ENCODE data around the gene KIAA0586. TPM values are rescaled to one million over a fixed set of nuclear protein-coding genes. Genes with fewer than 3 reads are reported as not detected.

KIAA0586 gene
- 10 to 100 TPM in 1 of 4 donors, 1 to 10 TPM in 3; 5.0 to 14.2 (median 8.3) TPM for total RNA-seq
- 1 to 10 TPM; 2.5 to 6.2 (median 2.6) TPM for polyA plus RNA-seq
- long read RNA-seq, donor 1, partial matches to known transcripts: 1 of 2 reads
- long read RNA-seq, donor 1, other reads (novel, unspliced or antisense): 1 of 2 reads
- long read RNA-seq, donor 2, partial matches to known transcripts: 3 of 4 reads
- long read RNA-seq, donor 2, other reads (novel, unspliced or antisense): 1 of 4 reads

- Histone ChIP-seq H3K4me3 (peak within 1 kb of the TSS; percentile 88), H3K27me3 (ENCODE audit: insufficient read depth in 3 of 3, low read length in 2 of 3) (no peaks in the 10 kb centered on the region), H3K27ac (peak within 1 kb of the TSS; percentile 98), H3K36me3 (ENCODE audit: insufficient read depth in 1 of 2, low read depth in 1 of 2) (peaks cover 0 to 54% of the 10 kb centered on the region in 2 donors), H3K4me1 (peaks cover 23% of the 10 kb centered on the region), H3K9me3 (no peaks in the 10 kb centered on the region)
- DNase-seq (peak; percentile 97 to 98), ATAC-seq (peak; percentile 97 to 99 (median 98))
- WGBS, 3 donors: 0 to 1% (median 0%) methylated on average over 33 of the region's 33 CpGs
- intact Hi-C loops (cut with DNase I): loop anchor here in 1 of 2 donors (2.0 kb wide), 1 partner anchor 129 kb away; the partner anchor contains the start of gene ARID4A
- TF ChIP-seq CTCF (IDR thresholded peaks at IDR 0.05): no peak
Measured at GRCh38 chr14:58427281-58428117, at the start of gene KIAA0586, which contains the start of gene TIMM9. Gene KIAA0586, plus strand, starts transcription at chr14:58427719. Its CDS starts 546 bp downstream, at chr14:58428265. Gene TIMM9, minus strand, starts transcription at chr14:58427531. Its CDS starts 15,586 bp downstream, at chr14:58411945.

- Histone ChIP-seq H3K36me3 (ENCODE audit: insufficient read depth in 1 of 2, low read depth in 1 of 2) (no peaks in the 10 kb centered on the region), H3K27ac (no peak overlapping the region), H3K4me3 (no peak overlapping the region), H3K4me1 (no peaks in the 10 kb centered on the region), H3K27me3 (ENCODE audit: insufficient read depth in 3 of 3, low read length in 2 of 3) (no peaks in the 10 kb centered on the region), H3K9me3 (no peaks in the 10 kb centered on the region)
- DNase-seq (no peak), ATAC-seq (no peak)
- no peak for TF ChIP-seq CTCF (IDR thresholded peaks at IDR 0.05)
- intact Hi-C loops (cut with DNase I): no loop called here
- WGBS, 3 donors: 84 to 90% (median 85%) methylated on average over 2 of the region's 2 CpGs
Measured at GRCh38 chr14:58390830-58391229, 36.7 kb upstream of the KIAA0586 start.

GRCh38 chr14:58395562-58395811 lies 32.0 kb upstream of the KIAA0586 start:
- WGBS, 3 donors: 11 to 20% (median 15%) methylated on average over 9 to 10 of the region's 10 CpGs
- H3K9me3 ChIP-seq: no peaks in the 10 kb centered on the region
- no peak for TF ChIP-seq CTCF (IDR thresholded peaks at IDR 0.05)
- no peaks in the 10 kb centered on the region for H3K36me3 ChIP-seq (ENCODE audit: insufficient read depth in 1 of 2, low read depth in 1 of 2)
- no peak overlapping the region for H3K27ac ChIP-seq
- DNase-seq (no peak), ATAC-seq (no peak)
- intact Hi-C loops (cut with DNase I): no loop called here
- peak overlapping the region; percentile 73 for H3K4me3 ChIP-seq
- no peaks in the 10 kb centered on the region for H3K27me3 ChIP-seq (ENCODE audit: insufficient read depth in 3 of 3, low read length in 2 of 3)
- no peaks in the 10 kb centered on the region for H3K4me1 ChIP-seq

- no peak within 1 kb of the TSS for H3K27ac ChIP-seq
- 11 to 18% (median 11%) methylated on average over 43 to 86 of the region's 86 CpGs for WGBS, 3 donors
- no peaks in the 10 kb centered on the region for H3K27me3 ChIP-seq (ENCODE audit: insufficient read depth in 3 of 3, low read length in 2 of 3)
- H3K36me3 ChIP-seq (ENCODE audit: insufficient read depth in 1 of 2, low read depth in 1 of 2): no peaks in the 10 kb centered on the region
- ATAC-seq (peak; percentile 81 to 94 (median 91)), DNase-seq (peak; percentile 77 to 83)
- peak within 1 kb of the TSS; percentile 73 for H3K4me3 ChIP-seq
- no peaks in the 10 kb centered on the region for H3K4me1 ChIP-seq
- no peaks in the 10 kb centered on the region for H3K9me3 ChIP-seq
- intact Hi-C loops (cut with DNase I): no loop called here
- peak; percentile 85 for TF ChIP-seq CTCF (IDR thresholded peaks at IDR 0.05)
Measured at GRCh38 chr14:58395812-58396788, 31.4 kb upstream of the KIAA0586 start, which contains the start of gene TOMM20L. Gene TOMM20L, plus strand, starts transcription at chr14:58395930. Its CDS starts 28 bp downstream, at chr14:58395958.

All from psoas muscle (tissue), 8 donors.